PFSK-1 (cell line): ENCODE measurements around the gene SLC27A6.

Source experiments
- FOXP2 ChIP-seq: optimal IDR thresholded peaks from 2 replicates; pipeline ENCODE3; 2011; ENCODE audit warnings: borderline replicate concordance, control low read depth, inconsistent platforms; ENCODE audit not compliant: insufficient read depth; ENCODE audit errors: extremely low read length, extremely low read depth
- POLR2AphosphoS5 ChIP-seq: IDR thresholded peaks from 2 replicates; pipeline ENCODE4 v1.6.1; 2012; ENCODE audit warnings: low read depth, mild to moderate bottlenecking, control low read depth, low read length, moderate library complexity
- REST ChIP-seq, 2 experiments: IDR thresholded peaks; 2 replicates each; pipeline versions ENCODE4 v1.6.1 to v1.8.0; 2011 to 2012; ENCODE audit warnings: low read depth in 2 of 2, low read length in 2 of 2, control low read depth in 1 of 2, inconsistent platforms in 1 of 2, mild to moderate bottlenecking in 1 of 2, moderate library complexity in 1 of 2; ENCODE audit not compliant: insufficient read depth in 1 of 2
- SIN3A ChIP-seq: IDR thresholded peaks from 2 replicates; pipeline ENCODE4 v1.6.1; 2012; ENCODE audit warnings: mild to moderate bottlenecking, low read length, moderate library complexity, borderline replicate concordance; ENCODE audit not compliant: insufficient read depth
- TAF1 ChIP-seq: IDR thresholded peaks from 2 replicates; pipeline ENCODE4 v1.6.1; 2012; ENCODE audit warnings: low read length, control low read depth, borderline replicate concordance; ENCODE audit not compliant: insufficient read depth

SLC27A6 gene

GRCh38 chr5:128965638-128966302 is 482 bp downstream of the SLC27A6 start:
- TF ChIP-seq REST (IDR thresholded peaks at IDR 0.05; ENCODE audit: insufficient read depth in 1 of 2, low read depth in 2 of 2, low read length in 2 of 2) (no peak), FOXP2 (no peak), POLR2AphosphoS5 (no peak), SIN3A (no peak), TAF1 (no peak)

DNA sequence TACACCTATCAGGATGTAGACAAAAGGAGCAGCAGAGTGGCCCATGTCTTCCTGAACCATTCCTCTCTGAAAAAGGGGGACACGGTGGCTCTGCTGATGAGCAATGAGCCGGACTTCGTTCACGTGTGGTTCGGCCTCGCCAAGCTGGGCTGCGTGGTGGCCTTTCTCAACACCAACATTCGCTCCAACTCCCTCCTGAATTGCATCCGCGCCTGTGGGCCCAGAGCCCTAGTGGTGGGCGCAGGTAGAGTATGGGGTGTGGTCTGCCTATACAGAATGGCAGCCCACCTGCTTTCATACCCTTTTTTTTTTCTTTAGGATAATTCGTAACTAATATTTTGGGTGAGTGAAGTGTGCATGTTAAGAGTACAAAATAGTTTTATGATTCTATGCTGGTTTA is 1.1 kb downstream of the SLC27A6 start:
- TF ChIP-seq TAF1 (no peak), SIN3A (no peak), REST (IDR thresholded peaks at IDR 0.05; ENCODE audit: insufficient read depth in 1 of 2, low read depth in 2 of 2, low read length in 2 of 2) (no peak), FOXP2 (no peak), POLR2AphosphoS5 (no peak)

DNA sequence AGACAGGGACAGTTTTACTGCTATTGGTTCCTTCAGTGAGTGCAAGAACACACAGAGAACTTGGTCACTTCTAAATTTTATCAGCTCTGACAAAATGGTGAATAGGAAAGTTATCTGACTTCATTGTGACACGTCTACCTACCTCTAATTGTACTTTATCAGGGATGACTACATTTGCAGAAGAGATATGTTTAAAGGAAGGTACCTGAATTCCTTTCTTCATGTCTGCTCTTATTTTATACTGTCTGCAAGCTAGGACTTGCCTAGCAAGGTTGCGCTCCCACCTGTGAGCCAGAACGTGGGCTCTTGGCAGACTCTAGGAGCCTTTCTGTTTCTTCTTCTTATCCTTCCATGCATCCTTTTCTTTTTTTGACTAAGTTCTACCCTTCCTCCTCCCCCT is 1.6 kb downstream of the SLC27A6 start:
- TF ChIP-seq TAF1 (no peak), FOXP2 (no peak), REST (IDR thresholded peaks at IDR 0.05; ENCODE audit: insufficient read depth in 1 of 2, low read depth in 2 of 2, low read length in 2 of 2) (no peak), POLR2AphosphoS5 (no peak), SIN3A (no peak)

DNA sequence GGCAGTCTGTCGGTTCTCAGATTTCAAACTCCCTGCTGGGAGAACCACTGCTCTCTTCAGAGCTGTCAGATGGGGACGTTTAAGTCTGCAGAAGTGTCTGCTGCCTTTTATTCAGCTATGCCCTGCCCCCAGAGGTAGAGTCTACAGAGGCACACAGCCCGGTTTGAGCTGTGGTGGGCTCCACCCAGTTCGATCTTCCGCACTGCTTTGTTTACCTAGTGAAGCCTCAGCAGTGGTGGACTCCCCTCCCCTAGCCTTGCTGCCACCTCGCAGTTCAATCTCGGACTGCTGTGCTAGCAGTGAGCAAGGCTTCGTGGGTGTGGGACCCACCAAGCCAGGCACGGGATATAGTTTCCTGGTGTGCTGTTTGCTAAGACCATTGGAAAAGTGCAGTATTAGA is 8.0 kb downstream of the SLC27A6 start:
- no peak for TF ChIP-seq TAF1

GRCh38 chr5:128974567-128974966 is 9.3 kb downstream of the SLC27A6 start:
- TF ChIP-seq SIN3A, result no peak
- TF ChIP-seq REST (IDR thresholded peaks at IDR 0.05; ENCODE audit: insufficient read depth in 1 of 2, low read depth in 2 of 2, low read length in 2 of 2), result no peak
- TF ChIP-seq FOXP2, result no peak
- no peak for TF ChIP-seq POLR2AphosphoS5
- TF ChIP-seq TAF1, result no peak
